Measurements from ENCODE around the gene IRX6. TPM values are rescaled to one million over a fixed set of nuclear protein-coding genes. Genes with fewer than 3 reads are reported as not detected.

IRX6 gene
- total and polyA plus RNA-seq, 2 of the 4 experiments (the other 2 are of a cell fraction) = not detected

DNA sequence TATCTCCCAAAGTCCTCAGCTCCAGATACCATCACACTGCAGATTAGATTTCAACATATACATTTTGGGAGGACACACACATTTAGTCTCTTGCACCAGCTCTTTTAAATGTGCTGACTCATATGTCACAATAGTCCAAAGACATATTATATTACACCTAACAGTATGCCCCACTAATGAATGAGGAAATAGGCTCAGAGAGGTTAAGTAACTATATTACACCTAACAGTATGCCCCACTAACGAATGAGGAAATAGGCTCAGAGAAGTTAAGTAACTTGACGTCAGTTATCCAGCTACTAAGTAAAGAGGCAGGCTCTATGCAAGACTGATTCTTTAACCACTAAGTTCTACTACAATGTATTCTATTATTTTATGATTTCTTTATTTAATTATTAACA is 9.7 kb downstream of the IRX6 start:
- no peak overlapping the region for H3K4ac ChIP-seq (ENCODE audit: low read depth, low read length)
- H3K27me3 ChIP-seq (ENCODE audit: control insufficient read depth, insufficient read depth, low read length) = peaks cover 33% of the 10 kb centered on the region
- H3K4me2 ChIP-seq (ENCODE audit: low read depth, low read length) = no peak overlapping the region
- no peak overlapping the region for H2BK5ac ChIP-seq (ENCODE audit: low read depth, low read length, poor library complexity, severe bottlenecking)
- no peaks in the 10 kb centered on the region for H3K9me1 ChIP-seq (ENCODE audit: insufficient read depth, low read length)
- intact Hi-C loops (cut with micrococcal nuclease) = no loop called here
- H2BK20ac ChIP-seq (ENCODE audit: low read depth, low read length) = no peak overlapping the region
- no peak overlapping the region for H2BK120ac ChIP-seq (ENCODE audit: low read depth, low read length)
- ATAC-seq (ENCODE audit: low read depth) (no peak), DNase-seq (no peak)
- BruUV-seq (replicated peaks) = no TSS peak
- no peak overlapping the region for H3K27ac ChIP-seq (ENCODE audit: insufficient read depth, low read length)
- H2AFZ ChIP-seq (replicated peaks; ENCODE audit: low read length, poor library complexity) = no peak overlapping the region
- no peak overlapping the region for H4K5ac ChIP-seq (ENCODE audit: low read depth, low read length)
- no peaks in the 10 kb centered on the region for H4K20me1 ChIP-seq (ENCODE audit: insufficient read depth, low read length)
- no peaks in the 10 kb centered on the region for H3K4me1 ChIP-seq (ENCODE audit: control insufficient read depth, insufficient read depth, low read length)
- H3K56ac ChIP-seq (ENCODE audit: extremely low read depth, insufficient read depth, low read length) = no peak overlapping the region
- H2BK15ac ChIP-seq (ENCODE audit: low read depth, low read length) = no peak overlapping the region
- no peak overlapping the region for H3K9ac ChIP-seq (ENCODE audit: low read depth, low read length)
- no peak overlapping the region for H2AK9ac ChIP-seq (replicated peaks; ENCODE audit: low read depth, low read length, poor library complexity)
- no peak overlapping the region for H3K23ac ChIP-seq (ENCODE audit: low read depth, low read length)
- no peak overlapping the region for H3K18ac ChIP-seq (ENCODE audit: low read depth, low read length)
- no CpG with 5 or more reads among the region's 2 CpGs for WGBS, 2 experiments (ENCODE audit: extremely low coverage in 2 of 2, insufficient read length in 1 of 2)
- no peak overlapping the region for H4K91ac ChIP-seq (ENCODE audit: insufficient read depth, low read depth, low read length)
- dilution Hi-C loops (cut with HindIII; ENCODE audit: low sequenced_read_pairs, unreplicated experiment) = no loop called here
- H3K9me3 ChIP-seq (ENCODE audit: control insufficient read depth, insufficient read depth, low read length) = no peaks in the 10 kb centered on the region
- TF ChIP-seq CEBPB (IDR thresholded peaks at IDR 0.05; ENCODE audit: low read depth, low read length) (0 out of 2 replicates have a peak, but pooled peaks have one; percentile 8), RFX5 (IDR thresholded peaks at IDR 0.05; ENCODE audit: low read depth, low read length) (no peak), NFE2L2 (IDR thresholded peaks at IDR 0.05; ENCODE audit: low read depth, low read length) (peak; percentile 40; the same call in 1 of the 2 replicates), MAFK (IDR thresholded peaks at IDR 0.05; ENCODE audit: low read depth, low read length) (peak; percentile 43; the same call in 1 of the 2 replicates), MAZ (IDR thresholded peaks at IDR 0.05; ENCODE audit: borderline replicate concordance, low read depth, low read length) (no peak), RAD21 (IDR thresholded peaks at IDR 0.05; ENCODE audit: low read length) (no peak)
- H3K79me1 ChIP-seq (ENCODE audit: low read depth in 1 of 2, low read length in 2 of 2) = no peaks in the 10 kb centered on the region
- in situ Hi-C loops (cut with MboI; ENCODE audit: low sequenced_read_pairs) = no loop called here
- CTCF ChIA-PET = no interaction called here
- no peak overlapping the region for H4K8ac ChIP-seq (ENCODE audit: low read depth in 2 of 2, low read length in 2 of 2)
- H3K14ac ChIP-seq (replicated peaks; ENCODE audit: low read depth, low read length) = no peak overlapping the region
- no peaks in the 10 kb centered on the region for H3K36me3 ChIP-seq (ENCODE audit: control insufficient read depth, insufficient read depth, low read length)
- no peak overlapping the region for H2AK5ac ChIP-seq (ENCODE audit: low read depth, low read length)
- POLR2A ChIA-PET (ENCODE audit: unreplicated experiment) = no interaction called here
- no peak overlapping the region for H3K4me3 ChIP-seq (ENCODE audit: insufficient read depth, low read depth, low read length)
